SK-N-SH (cell line): Measurements from ENCODE around the gene SPACA7. TPM values are rescaled to one million over a fixed set of nuclear protein-coding genes. Genes with fewer than 3 reads are reported as not detected.

Source experiments
- CTCF ChIA-PET: fragments of 300-600, 350-600 bp; formaldehyde crosslinking; extraction: SDS; loops from one replicate; lab custom pipeline; 2021; lab: Yijun Ruan, JAX
- POLR2A ChIA-PET: fragments of 350-600 bp; sonication (Branson Sonifier 250); formaldehyde crosslinking; extraction: SDS; loops from one replicate; lab custom pipeline; 2020; ENCODE audit warnings: antibody characterized with exemption, inconsistent platforms; lab: Yijun Ruan, JAX
- DNase-seq: peaks from one replicate; pipeline ENCODE4 v3.0.0; 2012
- H2AFZ ChIP-seq: fragments of 200-600 bp; sonication (generic); 2 replicates; pipeline ENCODE4 v1.8.1; 2016; ENCODE audit warnings: antibody characterized with exemption, mild to moderate bottlenecking, low read depth
- H3F3A ChIP-seq: fragments of 200-600 bp; sonication (generic); replicated peaks from 2 replicates; pipeline ENCODE3; 2016; ENCODE audit warnings: antibody characterized with exemption, mild to moderate bottlenecking; ENCODE audit not compliant: insufficient read depth
- H3K27ac ChIP-seq, 2 experiments: fragments of 200-500 bp in 1 of 2; fragments of 200-600 bp in 1 of 2; sonication (Bioruptor generic) in 1 of 2; sonication (generic), shearing (Covaris generic) in 1 of 2; 2 replicates each; pipeline versions ENCODE4 v1.5.1 to v1.6.1; 2014 to 2016; ENCODE audit warnings: low read depth in 2 of 2, inconsistent platforms in 1 of 2, low read length in 1 of 2, mild to moderate bottlenecking in 1 of 2, mixed read lengths in 1 of 2
- H3K27me3 ChIP-seq: fragments of 200-600 bp; sonication (generic), shearing (Covaris generic); 2 replicates; pipeline ENCODE4 v1.6.1; 2016; ENCODE audit warnings: mixed run types; ENCODE audit not compliant: insufficient read depth
- H3K36me3 ChIP-seq, 2 experiments: fragments of 200-500 bp in 1 of 2; fragments of 200-600 bp in 1 of 2; sonication (Bioruptor generic) in 1 of 2; sonication (generic) in 1 of 2; replicated peaks in 1 of 2; 2 replicates each; pipeline versions ENCODE3 to v1.5.1; 2014 to 2016; ENCODE audit warnings: low read length in 1 of 2, mild to moderate bottlenecking in 1 of 2; ENCODE audit not compliant: insufficient read depth in 2 of 2, control insufficient read depth in 1 of 2
- H3K4me1 ChIP-seq, 2 experiments: fragments of 200-500 bp in 1 of 2; fragments of 200-600 bp in 1 of 2; sonication (Bioruptor generic) in 1 of 2; sonication (generic), shearing (Covaris generic) in 1 of 2; 2 replicates each; pipeline versions ENCODE4 v1.5.1 to v1.6.1; 2014 to 2016; ENCODE audit warnings: low read depth in 1 of 2, low read length in 1 of 2, mixed run types in 1 of 2; ENCODE audit not compliant: insufficient read depth in 2 of 2, control insufficient read depth in 1 of 2
- H3K4me2 ChIP-seq: fragments of 200-600 bp; sonication (generic), shearing (Covaris generic); 2 replicates; pipeline ENCODE4 v1.6.1; 2017; ENCODE audit warnings: mixed run types
- H3K4me3 ChIP-seq, 2 experiments: fragments of 200-500 bp in 1 of 2; fragments of 200-600 bp in 1 of 2; sonication (Bioruptor generic) in 1 of 2; sonication (generic), shearing (Covaris generic) in 1 of 2; 2 replicates each; pipeline versions ENCODE4 v1.5.1 to v1.8.1; 2014 to 2016; ENCODE audit warnings: low read depth in 2 of 2, inconsistent platforms in 1 of 2, low read length in 1 of 2, mild to moderate bottlenecking in 1 of 2, mixed read lengths in 1 of 2, moderate library complexity in 1 of 2
- H3K79me2 ChIP-seq: fragments of 200-600 bp; sonication (generic); 2 replicates; pipeline ENCODE4 v1.8.1; 2017; ENCODE audit warnings: mild to moderate bottlenecking; ENCODE audit not compliant: insufficient read depth
- H3K9ac ChIP-seq: fragments of 200-600 bp; sonication (generic); 2 replicates; pipeline ENCODE4 v1.6.1; 2017; ENCODE audit warnings: mixed run types
- H3K9me2 ChIP-seq: fragments of 200-600 bp; sonication (generic); 2 replicates; pipeline ENCODE4 v1.6.1; 2017; ENCODE audit warnings: mixed run types
- H3K9me3 ChIP-seq: fragments of 200-600 bp; sonication (generic); 2 replicates; pipeline ENCODE4 v1.6.1; 2017; ENCODE audit warnings: mixed run types, mild to moderate bottlenecking, moderate library complexity
- H4K20me1 ChIP-seq: fragments of 200-600 bp; sonication (generic); 2 replicates; pipeline ENCODE4 v1.6.1; 2017; ENCODE audit warnings: mild to moderate bottlenecking, mixed run types; ENCODE audit not compliant: insufficient read depth
- CTCF ChIP-seq: fragments of 200-600 bp; sonication (generic); IDR thresholded peaks from 2 replicates; pipeline ENCODE4 v1.6.1; 2017; ENCODE audit warnings: antibody characterized with exemption, mild to moderate bottlenecking, moderate library complexity
- NFIC ChIP-seq: IDR thresholded peaks from 2 replicates; pipeline ENCODE4 v1.4.0; 2012; ENCODE audit warnings: borderline replicate concordance
- USF1 ChIP-seq: IDR thresholded peaks from 2 replicates; pipeline ENCODE4 v1.4.0; 2012; ENCODE audit warnings: low read depth, borderline replicate concordance
- USF2 ChIP-seq: fragments of 150-350 bp; IDR thresholded peaks from 2 replicates; pipeline ENCODE4 v1.6.1; 2017; ENCODE audit warnings: antibody characterized with exemption, low read length, low read depth, borderline replicate concordance
- ZBTB33 ChIP-seq: IDR thresholded peaks from 2 replicates; pipeline ENCODE4 v1.4.0; 2012; ENCODE audit warnings: low read depth, borderline replicate concordance
- WGBS: methylation state at CpG from one replicate; pipeline ENCODE4 v1.1.6; 2017; ENCODE audit warnings: low lambda C conversion rate; 5-methylcytosine and 5-hydroxymethylcytosine counted together
- polyA plus RNA-seq, 3 experiments: library from polyadenylated mRNA; depleted of rRNA; stranded (reverse); fragments of >200 nt; gene quantifications; 2 replicates each; pipeline ENCODE4 v1.2.3, GENCODE V29; 2012

Gene SPACA7
- polyA plus RNA-seq, 1 of the 3 experiments (the other 2 are of a cell fraction) = not detected

GRCh38 chr13:112464720-112465119, 88.6 kb downstream of the SPACA7 start:
- WGBS = 70% methylated on average over 13 of the region's 14 CpGs
- H3K27me3 ChIP-seq = no peaks in the 10 kb centered on the region

More at GRCh38 chr13:112464720-112465119, 88.6 kb downstream of the SPACA7 start:
- Histone ChIP-seq H4K20me1 (no peaks in the 10 kb centered on the region), H3K9ac (no peak overlapping the region), H3K36me3 (no peaks in the 10 kb centered on the region), H3K4me3 (no peak overlapping the region), H3K4me1 (no peaks in the 10 kb centered on the region), H3K9me3 (no peaks in the 10 kb centered on the region), H3F3A (no peaks in the 10 kb centered on the region), H3K4me2 (no peak overlapping the region), H3K9me2 (no peaks in the 10 kb centered on the region), H3K27ac (no peak overlapping the region), H2AFZ (no peak overlapping the region), H3K79me2 (no peaks in the 10 kb centered on the region)
- ChIA-PET CTCF (interaction anchor here (1.4 kb wide), 1 partner anchor 31 kb away, joined by 3 read pairs; no protein-coding TSS in a partner anchor), POLR2A (no interaction called here)
- DNase-seq = no peak
- TF ChIP-seq ZBTB33 (no peak), NFIC (no peak), CTCF (no peak), USF1 (no peak), USF2 (no peak)
